Upper lobe of left lung (tissue), 6 donors: ENCODE measurements around the gene PTGDR. TPM values are rescaled to one million over a fixed set of nuclear protein-coding genes. Genes with fewer than 3 reads are reported as not detected.

ENCODE experiments used
- ATAC-seq, 2 donors: fragments of 200-7000 bp; cut with Tn5 transposase; one replicate each; pipeline ENCODE4 v1.9.1; 2022; ENCODE audit warnings: mild to moderate bottlenecking in 2 of 2, moderate library complexity in 2 of 2; ENCODE audit not compliant: low FRiP score in 2 of 2
- DNase-seq, 2 donors: peaks; one replicate each; pipeline ENCODE4 v3.0.0-alpha.2; 2019 to 2020
- H3K27ac ChIP-seq, 4 donors: fragments of 200-600 bp; sonication (generic); one replicate each; pipeline ENCODE4 v1.5.1; 2016 to 2019
- H3K27me3 ChIP-seq, 4 donors: fragments of 200-600 bp; sonication (generic); one replicate each; pipeline ENCODE4 v1.5.1; 2017 to 2019
- H3K36me3 ChIP-seq, 4 donors: fragments of 200-600 bp; sonication (generic); one replicate each; pipeline ENCODE4 v1.5.1; 2016 to 2019
- H3K4me1 ChIP-seq, 4 donors: fragments of 200-600 bp; sonication (generic); one replicate each; pipeline ENCODE4 v1.5.1; 2018 to 2019
- H3K4me3 ChIP-seq, 4 donors: fragments of 200-600 bp; sonication (generic); one replicate each; pipeline ENCODE4 v1.5.1; 2017 to 2019; ENCODE audit warnings: mild to moderate bottlenecking in 2 of 4, moderate library complexity in 1 of 4
- H3K9me3 ChIP-seq, 4 donors: fragments of 200-600 bp; sonication (generic); one replicate each; pipeline ENCODE4 v1.5.1; 2018 to 2019
- EP300 ChIP-seq, 4 donors: sonication (generic); formaldehyde crosslinking; IDR thresholded peaks; one replicate each; pipeline ENCODE4 v1.5.1; 2017; ENCODE audit warnings: antibody characterized with exemption in 4 of 4, control low read depth in 2 of 4
- POLR2A ChIP-seq, 4 donors: fragments of 450-650 bp; IDR thresholded peaks; one replicate each; pipeline ENCODE4 v1.5.1; 2016 to 2017; ENCODE audit warnings: antibody characterized with exemption in 4 of 4, mild to moderate bottlenecking in 2 of 4
- POLR2AphosphoS5 ChIP-seq, 2 donors: sonication (generic); formaldehyde crosslinking; IDR thresholded peaks; one replicate each; pipeline ENCODE4 v1.5.1; 2017; ENCODE audit warnings: antibody characterized with exemption in 2 of 2
- WGBS, 2 donors: methylation state at CpG; one replicate each; pipeline ENCODE4 v1.1.5; 2017 to 2018; 5-methylcytosine and 5-hydroxymethylcytosine counted together
- total RNA-seq, 6 donors: library from RNA; depleted of rRNA in 4 of 6; stranded (reverse); fragments of >200 nt in 4 of 6; gene quantifications; one replicate each; pipeline versions ENCODE4 v1.1.0 to v1.2.1, GENCODE V29; 2016 to 2021
- TF ChIP-seq, protein P1 (sequence below), 6 experiments: fragments of 450-650 bp in 4 of 6; fragments of 200-600 bp in 2 of 6; sonication (generic) in 2 of 6; IDR thresholded peaks; one replicate each; pipeline ENCODE4 v1.5.1; 2016 to 2019; ENCODE audit warnings: antibody characterized with exemption in 6 of 6
- donor health status: DM: no; HTN: no; CAD: no; lungs with moderate emphysema.
- donor health status: DM: no; HTN: yes; CAD: no; lungs with severe emphysema.

Gene PTGDR
- total RNA-seq, 6 donors from 2014 or later = 1.0 to 3.0 (median 1.7) TPM

GRCh38 chr14:52286661-52287649 is 19.5 kb downstream of the PTGDR start:
- H3K9me3 ChIP-seq = no peaks in the 10 kb centered on the region
- H3K4me1 ChIP-seq = no peaks in the 10 kb centered on the region
- no peak overlapping the region for H3K4me3 ChIP-seq
- no peak for ATAC-seq
- TF ChIP-seq POLR2A (IDR thresholded peaks at IDR 0.05) = no peak
- no peak for TF ChIP-seq POLR2AphosphoS5 (IDR thresholded peaks at IDR 0.05)
- TF ChIP-seq, protein P1, sequence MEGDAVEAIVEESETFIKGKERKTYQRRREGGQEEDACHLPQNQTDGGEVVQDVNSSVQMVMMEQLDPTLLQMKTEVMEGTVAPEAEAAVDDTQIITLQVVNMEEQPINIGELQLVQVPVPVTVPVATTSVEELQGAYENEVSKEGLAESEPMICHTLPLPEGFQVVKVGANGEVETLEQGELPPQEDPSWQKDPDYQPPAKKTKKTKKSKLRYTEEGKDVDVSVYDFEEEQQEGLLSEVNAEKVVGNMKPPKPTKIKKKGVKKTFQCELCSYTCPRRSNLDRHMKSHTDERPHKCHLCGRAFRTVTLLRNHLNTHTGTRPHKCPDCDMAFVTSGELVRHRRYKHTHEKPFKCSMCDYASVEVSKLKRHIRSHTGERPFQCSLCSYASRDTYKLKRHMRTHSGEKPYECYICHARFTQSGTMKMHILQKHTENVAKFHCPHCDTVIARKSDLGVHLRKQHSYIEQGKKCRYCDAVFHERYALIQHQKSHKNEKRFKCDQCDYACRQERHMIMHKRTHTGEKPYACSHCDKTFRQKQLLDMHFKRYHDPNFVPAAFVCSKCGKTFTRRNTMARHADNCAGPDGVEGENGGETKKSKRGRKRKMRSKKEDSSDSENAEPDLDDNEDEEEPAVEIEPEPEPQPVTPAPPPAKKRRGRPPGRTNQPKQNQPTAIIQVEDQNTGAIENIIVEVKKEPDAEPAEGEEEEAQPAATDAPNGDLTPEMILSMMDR (IDR thresholded peaks at IDR 0.05) = no peak
- no peak for TF ChIP-seq EP300 (IDR thresholded peaks at IDR 0.05)
- H3K36me3 ChIP-seq = no peaks in the 10 kb centered on the region
- no peak overlapping the region for H3K27ac ChIP-seq
- DNase-seq = no peak
- WGBS, 2 donors = 60 to 62% methylated on average over 4 of the region's 4 CpGs
- H3K27me3 ChIP-seq = no peaks in the 10 kb centered on the region

DNA sequence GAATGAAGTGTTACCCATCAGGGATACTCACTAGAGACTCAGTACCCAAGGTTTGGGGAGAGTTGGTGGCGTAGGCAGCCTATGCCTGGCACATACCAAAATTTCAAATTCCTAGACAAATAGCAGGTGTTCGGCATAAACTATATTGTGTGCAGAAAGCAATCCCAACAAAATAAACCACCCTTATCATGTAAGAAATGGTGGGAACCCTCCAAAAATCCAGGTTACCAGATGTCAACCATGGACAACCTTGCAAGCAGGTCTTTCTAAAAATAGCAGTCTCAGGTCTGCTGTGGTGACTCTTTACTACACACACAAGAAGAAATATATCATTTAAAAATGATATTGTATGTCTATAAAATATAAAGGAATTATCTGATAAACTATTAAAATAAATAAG is 28.9 kb downstream of the PTGDR start:
- WGBS, 2 donors = 93 to 95% methylated on average over 2 of the region's 2 CpGs
- ATAC-seq (no peak), DNase-seq (no peak)
- H3K4me3 ChIP-seq = no peak overlapping the region
- no peak overlapping the region for H3K27ac ChIP-seq
- no peaks in the 10 kb centered on the region for H3K4me1 ChIP-seq
- no peaks in the 10 kb centered on the region for H3K27me3 ChIP-seq
- H3K36me3 ChIP-seq = no peaks in the 10 kb centered on the region
- TF ChIP-seq, protein P1 (IDR thresholded peaks at IDR 0.05) = no peak
- no peak for TF ChIP-seq POLR2A (IDR thresholded peaks at IDR 0.05)
- no peak for TF ChIP-seq POLR2AphosphoS5 (IDR thresholded peaks at IDR 0.05)
- no peak for TF ChIP-seq EP300 (IDR thresholded peaks at IDR 0.05)
- no peaks in the 10 kb centered on the region for H3K9me3 ChIP-seq

DNA sequence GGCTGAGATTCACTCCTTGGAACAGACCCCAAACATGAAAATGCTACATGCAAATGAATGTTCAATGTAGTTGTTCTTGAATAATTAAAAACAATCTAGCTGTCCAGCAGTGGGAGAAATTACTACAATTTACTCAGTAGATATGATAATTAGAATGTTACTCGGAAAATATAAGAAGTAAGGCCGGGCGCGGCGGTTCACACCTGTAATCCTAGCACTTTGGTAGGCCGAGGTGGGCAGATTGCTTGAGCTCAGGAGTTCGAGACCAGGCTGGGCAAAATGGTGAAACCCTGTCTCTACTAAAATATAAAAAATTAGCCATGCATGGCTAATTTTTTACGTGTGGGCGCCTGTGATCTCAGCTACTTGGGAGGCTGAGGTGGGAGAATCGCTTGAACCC is 31.3 kb downstream of the PTGDR start:
- DNase-seq = peak in 1 of 2 donors; percentile 2
- Histone ChIP-seq H3K27ac (no peak overlapping the region), H3K4me1 (no peaks in the 10 kb centered on the region), H3K9me3 (no peaks in the 10 kb centered on the region), H3K36me3 (no peaks in the 10 kb centered on the region), H3K27me3 (no peaks in the 10 kb centered on the region), H3K4me3 (no peak overlapping the region)
- 93% methylated on average over 10 of the region's 10 CpGs for WGBS, 2 donors
- TF ChIP-seq POLR2AphosphoS5 (IDR thresholded peaks at IDR 0.05) = no peak
- no peak for TF ChIP-seq EP300 (IDR thresholded peaks at IDR 0.05)
- TF ChIP-seq POLR2A (IDR thresholded peaks at IDR 0.05) = no peak
- TF ChIP-seq, protein P1 (IDR thresholded peaks at IDR 0.05) = no peak
- no peak for ATAC-seq

- no peaks in the 10 kb centered on the region for H3K27me3 ChIP-seq
- no peaks in the 10 kb centered on the region for H3K36me3 ChIP-seq
- no peak for TF ChIP-seq POLR2A (IDR thresholded peaks at IDR 0.05)
- TF ChIP-seq, protein P1 (IDR thresholded peaks at IDR 0.05) = peak; percentile 46 to 66 (median 55)
- H3K4me3 ChIP-seq = no peak overlapping the region
- ATAC-seq = peak; percentile 66 to 86
- no peaks in the 10 kb centered on the region for H3K9me3 ChIP-seq
- no peak for DNase-seq
- no peak overlapping the region for H3K27ac ChIP-seq
- no peaks in the 10 kb centered on the region for H3K4me1 ChIP-seq
Measured at GRCh38 chr14:52299692-52300278, 32.3 kb downstream of the PTGDR start.
